Loucy (cell line): ENCODE measurements around the gene TANGO2.

Source experiments
- H2AFZ ChIP-seq: fragments of 200-600 bp; sonication (generic); 2 replicates; pipeline ENCODE4 v1.6.0; 2016; ENCODE audit warnings: antibody characterized with exemption, mild to moderate bottlenecking, low read length, moderate library complexity
- H3F3A ChIP-seq: fragments of 200-600 bp; 2 replicates; pipeline ENCODE4 v1.6.0; 2016; ENCODE audit warnings: antibody characterized with exemption, low read depth, mild to moderate bottlenecking
- H3K27me3 ChIP-seq: fragments of 200-600 bp; sonication (generic); 2 replicates; pipeline ENCODE4 v1.6.1; 2014; ENCODE audit warnings: low read length, mild to moderate bottlenecking; ENCODE audit not compliant: insufficient read depth, poor library complexity, severe bottlenecking
- H3K36me3 ChIP-seq: fragments of 200-600 bp; sonication (generic); 2 replicates; pipeline ENCODE4 v1.6.1; 2016; ENCODE audit warnings: low read length; ENCODE audit not compliant: insufficient read depth
- H3K4me1 ChIP-seq: fragments of 200-600 bp; sonication (generic); 2 replicates; pipeline ENCODE4 v1.5.1; 2014; ENCODE audit warnings: low read length, mild to moderate bottlenecking; ENCODE audit not compliant: insufficient read depth, poor library complexity, severe bottlenecking
- H3K4me2 ChIP-seq: fragments of 200-600 bp; sonication (generic); 2 replicates; pipeline ENCODE4 v1.6.0; 2014; ENCODE audit warnings: antibody characterized with exemption, low read length, low read depth, mild to moderate bottlenecking; ENCODE audit not compliant: poor library complexity, severe bottlenecking
- H3K4me3 ChIP-seq: fragments of 200-600 bp; sonication (generic); 2 replicates; pipeline ENCODE4 v1.5.1; 2014; ENCODE audit warnings: low read length, mild to moderate bottlenecking, mixed read lengths; ENCODE audit not compliant: poor library complexity, severe bottlenecking
- H3K79me2 ChIP-seq: fragments of 200-600 bp; sonication (generic); 2 replicates; pipeline ENCODE4 v1.6.1; 2014; ENCODE audit warnings: low read length; ENCODE audit not compliant: insufficient read depth
- H3K9ac ChIP-seq: fragments of 200-600 bp; sonication (generic); 2 replicates; pipeline ENCODE4 v1.6.0; 2014; ENCODE audit warnings: mild to moderate bottlenecking, low read depth, low read length, moderate library complexity; ENCODE audit not compliant: poor library complexity, severe bottlenecking
- H3K9me2 ChIP-seq: fragments of 200-600 bp; sonication (generic); replicated peaks from 2 replicates; pipeline ENCODE4 v1.6.1; 2016; ENCODE audit warnings: low read depth, low read length, mixed read lengths
- H3K9me3 ChIP-seq: fragments of 200-600 bp; sonication (generic); 2 replicates; pipeline ENCODE4 v1.6.1; 2014; ENCODE audit warnings: mild to moderate bottlenecking, antibody characterized with exemption, low read length, low read depth; ENCODE audit not compliant: insufficient read depth
- H4K20me1 ChIP-seq: fragments of 200-600 bp; sonication (generic); 2 replicates; pipeline ENCODE4 v1.6.0; 2014; ENCODE audit warnings: antibody characterized with exemption, low read length, mild to moderate bottlenecking; ENCODE audit not compliant: insufficient read depth, poor library complexity, severe bottlenecking
- CTCF ChIP-seq: fragments of 200-600 bp; sonication (generic); conservative IDR thresholded peaks from 2 replicates; pipeline ENCODE4 v1.5.1; 2014; ENCODE audit warnings: mild to moderate bottlenecking, antibody characterized with exemption, low read length
- EZH2phosphoT487 ChIP-seq: fragments of 200-600 bp; IDR thresholded peaks from 2 replicates; pipeline ENCODE4 v1.6.1; 2018; ENCODE audit warnings: antibody characterized with exemption, mild to moderate bottlenecking, moderate library complexity, borderline replicate concordance

TANGO2 gene

GRCh38 chr22:20038574-20038973 is 17.7 kb downstream of the TANGO2 start:
- Histone ChIP-seq H3K36me3 (no peaks in the 10 kb centered on the region; the same call in 1 of the 2 replicates), H3K4me3 (no peak overlapping the region), H3F3A (no peaks in the 10 kb centered on the region), H3K9me3 (no peaks in the 10 kb centered on the region), H3K4me2 (no peak overlapping the region), H2AFZ (no peak overlapping the region), H3K9ac (no peak overlapping the region), H3K4me1 (no peaks in the 10 kb centered on the region), H4K20me1 (no peaks in the 10 kb centered on the region), H3K27me3 (no peaks in the 10 kb centered on the region), H3K79me2 (no peaks in the 10 kb centered on the region), H3K9me2 (no peaks in the 10 kb centered on the region)
- no peak for TF ChIP-seq EZH2phosphoT487
- TF ChIP-seq CTCF = no peak

- Histone ChIP-seq H3K4me1 (no peaks in the 10 kb centered on the region), H4K20me1 (no peaks in the 10 kb centered on the region), H3K9me3 (no peaks in the 10 kb centered on the region), H2AFZ (no peak overlapping the region), H3F3A (no peaks in the 10 kb centered on the region), H3K9me2 (no peaks in the 10 kb centered on the region), H3K79me2 (no peaks in the 10 kb centered on the region), H3K4me2 (no peak overlapping the region), H3K9ac (no peak overlapping the region), H3K4me3 (no peak overlapping the region), H3K27me3 (no peaks in the 10 kb centered on the region), H3K36me3 (no peaks in the 10 kb centered on the region; the same call in 1 of the 2 replicates)
- TF ChIP-seq CTCF (no peak), EZH2phosphoT487 (no peak)
These were observed 18.9 kb downstream of the TANGO2 start for GRCh38 chr22:20039683-20040325.

GRCh38 chr22:20040327-20041200 is 19.7 kb downstream of the TANGO2 start:
- Histone ChIP-seq H3K27me3 (no peaks in the 10 kb centered on the region), H3K9me3 (no peaks in the 10 kb centered on the region), H3K36me3 (no peaks in the 10 kb centered on the region; the same call in 1 of the 2 replicates), H3K4me2 (no peak overlapping the region), H3K79me2 (no peaks in the 10 kb centered on the region), H3K9ac (no peak overlapping the region), H3K9me2 (no peaks in the 10 kb centered on the region), H4K20me1 (no peaks in the 10 kb centered on the region), H2AFZ (no peak overlapping the region), H3K4me3 (no peak overlapping the region), H3K4me1 (no peaks in the 10 kb centered on the region), H3F3A (no peaks in the 10 kb centered on the region)
- TF ChIP-seq CTCF = no peak
- no peak for TF ChIP-seq EZH2phosphoT487
